Measurements from ENCODE around the gene SORCS2. TPM values are rescaled to one million over a fixed set of nuclear protein-coding genes. Genes with fewer than 3 reads are reported as not detected.

SORCS2 gene
- total RNA-seq, 1 donor from 2014 or later: not detected

GRCh38 chr4:7559316-7559715, 367.0 kb downstream of the SORCS2 start:
- DNase-seq: no peak
- H3K36me3 Mint-ChIP-seq (ENCODE audit: low read depth): no peaks in the 10 kb centered on the region
- no peak overlapping the region for H3K27ac Mint-ChIP-seq
- H3K4me1 Mint-ChIP-seq: no peaks in the 10 kb centered on the region
- ChIA-PET CTCF (no interaction called here), POLR2A (no interaction called here)
- no peak overlapping the region for H3K4me3 Mint-ChIP-seq
- no peaks in the 10 kb centered on the region for H3K27me3 Mint-ChIP-seq
- ATAC-seq (ENCODE audit: low read depth): no peak
- no peak for TF ChIP-seq CTCF (IDR thresholded peaks at IDR 0.05)
- H3K9me3 Mint-ChIP-seq: peaks cover 11% of the 10 kb centered on the region
- intact Hi-C loops (cut with micrococcal nuclease): no loop called here

GRCh38 chr4:7559741-7560395, 367.5 kb downstream of the SORCS2 start:
- Mint-ChIP-seq H3K4me3 (no peak overlapping the region), H3K36me3 (ENCODE audit: low read depth) (no peaks in the 10 kb centered on the region), H3K4me1 (no peaks in the 10 kb centered on the region), H3K27me3 (no peaks in the 10 kb centered on the region), H3K27ac (no peak overlapping the region), H3K9me3 (peaks cover 7% of the 10 kb centered on the region)
- CTCF ChIA-PET: no interaction called here
- POLR2A ChIA-PET: no interaction called here
- ATAC-seq (ENCODE audit: low read depth) (no peak), DNase-seq (no peak)
- intact Hi-C loops (cut with micrococcal nuclease): no loop called here
- TF ChIP-seq CTCF (IDR thresholded peaks at IDR 0.05): no peak

GRCh38 chr4:7561557-7561956, 369.2 kb downstream of the SORCS2 start:
- peaks cover 5% of the 10 kb centered on the region for H3K9me3 Mint-ChIP-seq
- DNase-seq (no peak), ATAC-seq (ENCODE audit: low read depth) (no peak)
- H3K4me3 Mint-ChIP-seq: no peak overlapping the region
- H3K36me3 Mint-ChIP-seq (ENCODE audit: low read depth): no peaks in the 10 kb centered on the region
- no peak for TF ChIP-seq CTCF (IDR thresholded peaks at IDR 0.05)
- intact Hi-C loops (cut with micrococcal nuclease): no loop called here
- no peak overlapping the region for H3K27ac Mint-ChIP-seq
- no peaks in the 10 kb centered on the region for H3K27me3 Mint-ChIP-seq
- POLR2A ChIA-PET: no interaction called here
- CTCF ChIA-PET: no interaction called here
- no peaks in the 10 kb centered on the region for H3K4me1 Mint-ChIP-seq

GRCh38 chr4:7564242-7564641, 371.9 kb downstream of the SORCS2 start:
- no peak for DNase-seq
- no peaks in the 10 kb centered on the region for H3K4me1 Mint-ChIP-seq

GRCh38 chr4:7565483-7565882, 373.1 kb downstream of the SORCS2 start:
- Mint-ChIP-seq H3K4me1 (no peaks in the 10 kb centered on the region), H3K27me3 (no peaks in the 10 kb centered on the region), H3K36me3 (ENCODE audit: low read depth) (no peaks in the 10 kb centered on the region), H3K9me3 (no peaks in the 10 kb centered on the region), H3K27ac (no peak overlapping the region), H3K4me3 (no peak overlapping the region)
- intact Hi-C loops (cut with micrococcal nuclease): no loop called here
- DNase-seq (no peak), ATAC-seq (ENCODE audit: low read depth) (no peak)
- CTCF ChIA-PET: no interaction called here
- TF ChIP-seq CTCF (IDR thresholded peaks at IDR 0.05): no peak
- POLR2A ChIA-PET: no interaction called here

More at GRCh38 chr4:7564242-7564641, 371.9 kb downstream of the SORCS2 start:
- Mint-ChIP-seq H3K36me3 (ENCODE audit: low read depth) (no peaks in the 10 kb centered on the region), H3K9me3 (no peaks in the 10 kb centered on the region), H3K4me3 (no peak overlapping the region), H3K27ac (no peak overlapping the region), H3K27me3 (no peaks in the 10 kb centered on the region)
- ATAC-seq (ENCODE audit: low read depth): no peak
- ChIA-PET POLR2A (no interaction called here), CTCF (no interaction called here)
- no peak for TF ChIP-seq CTCF (IDR thresholded peaks at IDR 0.05)
- intact Hi-C loops (cut with micrococcal nuclease): no loop called here

All from activated B cell treated with CpG ODN at 0.5 μM for 24 hours (primary cell).